ENCODE data around the gene MPP4. TPM values are rescaled to one million over a fixed set of nuclear protein-coding genes. Genes with fewer than 3 reads are reported as not detected.
"Not testable (repeated sequence)": the region's sequence is repeated elsewhere in the genome, so short reads cannot be mapped to it uniquely, and the experiment has no call there.

Gene MPP4
- total RNA-seq, 1 experiment from 2014 or later: 9.3 TPM

GRCh38 chr2:201671205-201671604 lies 27.2 kb downstream of the MPP4 start:
- DNase-seq (ENCODE audit: low read depth): not testable (repeated sequence)

- DNase-seq (ENCODE audit: low read depth): no peak
Measured at GRCh38 chr2:201669865-201670264, 28.6 kb downstream of the MPP4 start.

- DNase-seq (ENCODE audit: low read depth): no peak
Measured at GRCh38 chr2:201668402-201668910, 30.0 kb downstream of the MPP4 start.

- no peak for DNase-seq (ENCODE audit: low read depth)
Measured at GRCh38 chr2:201664334-201664733, 34.1 kb downstream of the MPP4 start.

GRCh38 chr2:201661366-201661765 lies 37.1 kb downstream of the MPP4 start:
- DNase-seq (ENCODE audit: low read depth): no peak

GRCh38 chr2:201660293-201660895 lies 38.0 kb downstream of the MPP4 start:
- DNase-seq (ENCODE audit: low read depth): no peak

- no peak for DNase-seq (ENCODE audit: low read depth)
Measured at GRCh38 chr2:201656740-201657139, 41.7 kb downstream of the MPP4 start.

GRCh38 chr2:201656102-201656501 lies 42.3 kb downstream of the MPP4 start:
- no peak for DNase-seq (ENCODE audit: low read depth)

GRCh38 chr2:201654616-201655384 lies 43.6 kb downstream of the MPP4 start:
- peak; percentile 69 for DNase-seq (ENCODE audit: low read depth)

GRCh38 chr2:201653221-201653620 lies 45.2 kb downstream of the MPP4 start:
- no peak for DNase-seq (ENCODE audit: low read depth)

- DNase-seq (ENCODE audit: low read depth): no peak
Measured at GRCh38 chr2:201649442-201649841, 49.0 kb downstream of the MPP4 start.

GRCh38 chr2:201647431-201647830 lies 51.0 kb downstream of the MPP4 start:
- DNase-seq (ENCODE audit: low read depth): no peak

- DNase-seq (ENCODE audit: low read depth): peak; percentile 49
Measured at GRCh38 chr2:201644001-201644400, 54.4 kb downstream of the MPP4 start.

GRCh38 chr2:201643216-201643890 lies 55.1 kb downstream of the MPP4 start, which contains the start of gene TMEM237:
TSS of gene TMEM237 (minus strand) at chr2:201643503. CDS start at chr2:201643400, 103 bp downstream.
- peak; percentile 60 for DNase-seq (ENCODE audit: low read depth)

- DNase-seq (ENCODE audit: low read depth): peak; percentile 92
Measured at GRCh38 chr2:201642579-201643215, 55.7 kb downstream of the MPP4 start.

- no peak for DNase-seq (ENCODE audit: low read depth)
Measured at GRCh38 chr2:201642086-201642578, 56.3 kb downstream of the MPP4 start.

GRCh38 chr2:201639205-201639604 lies 59.2 kb downstream of the MPP4 start:
- no peak for DNase-seq (ENCODE audit: low read depth)

- no peak for DNase-seq (ENCODE audit: low read depth)
Measured at GRCh38 chr2:201638326-201638725, 60.1 kb downstream of the MPP4 start.

- no peak for DNase-seq (ENCODE audit: low read depth)
Measured at GRCh38 chr2:201633661-201634249, 64.7 kb downstream of the MPP4 start.

GRCh38 chr2:201631041-201631440 lies 67.4 kb downstream of the MPP4 start:
- DNase-seq (ENCODE audit: low read depth): no peak

GRCh38 chr2:201630577-201630976 lies 67.9 kb downstream of the MPP4 start:
- no peak for DNase-seq (ENCODE audit: low read depth)

Data from Daoy (cell line).